Activated CD8-positive, alpha-beta memory T cell treated with anti-CD3 and anti-CD28 coated beads for 24 hours (primary cell): Measurements from ENCODE around the gene RALGDS.
"Not testable (repeated sequence)": the region's sequence is repeated elsewhere in the genome, so short reads cannot be mapped to it uniquely, and the experiment has no call there.

Experiments used
- DNase-seq: peaks from one replicate; pipeline ENCODE4 v3.0.0-alpha.2; 2020

The RALGDS gene

GRCh38 chr9:133121198-133121914, at the start of gene RALGDS:
Gene RALGDS (minus strand): TSS chr9:133121240. CDS start chr9:133121154, 86 bp downstream.
- peak; percentile 94 for DNase-seq

DNA sequence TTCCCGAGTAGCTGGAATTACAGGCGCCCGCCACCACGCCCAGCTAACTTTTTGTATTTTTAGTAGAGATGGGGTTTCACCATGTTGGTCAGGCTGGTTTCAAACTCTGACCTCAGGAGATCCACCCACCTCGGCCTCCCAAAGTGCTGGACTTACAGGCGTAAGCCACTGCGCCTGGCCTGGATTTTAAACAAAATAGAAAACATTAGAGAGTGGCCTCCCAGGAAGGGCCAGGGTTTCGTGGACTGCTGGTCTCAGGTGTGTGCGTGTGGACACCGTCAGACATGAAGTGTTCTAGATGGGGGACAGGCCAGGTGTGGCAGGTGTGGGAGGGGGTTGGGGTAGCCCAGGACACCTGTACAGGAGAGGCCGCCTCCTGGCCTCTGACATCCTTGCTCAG, 49.7 kb upstream of the RALGDS start:
- no peak for DNase-seq

DNA sequence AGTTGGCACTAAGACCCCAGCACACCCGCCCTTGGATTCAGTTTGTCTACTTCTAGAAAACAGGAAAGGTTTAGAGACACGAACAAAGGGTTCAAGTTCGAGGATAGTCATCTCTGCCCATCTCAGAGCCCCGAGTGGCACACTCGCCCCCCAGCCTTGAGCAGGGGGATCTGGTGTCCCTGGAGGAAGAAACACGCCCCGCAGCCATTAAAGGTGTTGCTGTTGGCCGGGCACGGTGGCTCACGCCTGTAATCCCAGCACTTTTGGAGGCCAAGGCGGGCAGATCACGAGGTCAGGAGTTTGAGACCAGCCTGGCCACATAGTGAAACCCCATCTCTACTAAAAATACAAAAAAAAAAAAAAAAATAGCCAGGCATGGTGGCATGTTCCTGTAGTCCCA, 48.6 kb upstream of the RALGDS start:
- not testable (repeated sequence) for DNase-seq

GRCh38 chr9:133169102-133169501, 48.1 kb upstream of the RALGDS start:
- no peak for DNase-seq

GRCh38 chr9:133168432-133168831, 47.4 kb upstream of the RALGDS start:
- DNase-seq: no peak

- DNase-seq: no peak
Observed at GRCh38 chr9:133167769-133168168, 46.7 kb upstream of the RALGDS start.

- no peak for DNase-seq
Observed at GRCh38 chr9:133167096-133167730, 46.2 kb upstream of the RALGDS start.

GRCh38 chr9:133166392-133166791, 45.4 kb upstream of the RALGDS start:
- DNase-seq: no peak

GRCh38 chr9:133165452-133165730, 44.4 kb upstream of the RALGDS start:
- no peak for DNase-seq

DNA sequence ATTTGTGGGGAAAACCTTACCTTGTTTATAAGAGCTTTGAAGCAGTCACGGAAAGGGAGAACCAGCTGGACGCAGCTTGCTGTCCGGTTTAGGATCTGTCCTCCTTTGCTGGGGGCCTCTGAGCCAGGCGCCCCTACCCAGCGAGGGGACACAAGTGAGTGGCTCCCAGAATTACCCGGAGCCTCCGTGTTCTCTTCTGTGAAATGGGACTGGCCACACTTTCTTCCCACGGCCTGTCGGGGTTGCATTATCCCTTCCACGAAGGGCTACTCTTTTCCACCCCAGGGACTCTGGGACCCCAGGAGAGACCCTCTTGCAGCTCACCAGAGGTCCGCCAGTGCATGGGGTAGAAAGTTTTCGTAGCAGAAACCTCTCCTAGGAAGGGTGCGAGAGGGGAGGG, 43.2 kb upstream of the RALGDS start:
- no peak for DNase-seq

DNA sequence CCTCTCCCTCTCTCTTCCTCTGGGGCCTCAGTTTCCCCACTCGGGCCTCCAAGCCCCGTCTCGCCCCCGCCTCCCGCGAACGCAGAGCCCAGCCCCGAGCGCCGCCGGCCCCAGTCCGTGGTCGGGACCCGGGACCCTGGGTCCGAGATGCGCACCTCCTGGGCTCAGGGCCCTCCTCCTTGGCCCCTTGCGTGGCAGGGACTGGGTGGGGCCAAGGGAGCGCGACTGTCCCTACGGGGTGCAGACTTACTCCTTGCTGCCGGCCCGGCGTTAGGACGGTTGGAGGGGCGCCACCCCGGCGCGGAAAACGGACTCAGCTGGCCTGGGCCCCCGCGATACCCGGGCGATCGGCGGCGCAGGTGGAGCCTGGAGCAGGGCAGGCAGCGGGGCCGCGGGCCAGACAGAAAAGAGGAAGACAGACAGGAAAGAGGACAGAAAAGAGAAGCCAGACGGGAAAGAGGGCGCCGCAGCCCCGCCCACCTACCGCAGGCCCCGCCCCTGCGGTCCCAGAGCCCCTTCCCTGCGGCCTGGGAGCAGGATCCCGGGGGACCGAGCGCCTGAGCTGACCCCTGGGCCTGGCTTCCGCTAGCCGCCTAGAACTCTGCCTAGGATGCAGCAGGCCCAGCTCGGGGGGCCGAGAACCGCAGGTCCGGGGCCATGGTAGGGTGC, 42.6 kb upstream of the RALGDS start, which contains the start of gene GBGT1:
GBGT1 (minus strand) TSS at position 411 of the 669 bp plus-strand sequence. CDS start 1,502 bp downstream, outside the sequence.
- peak; percentile 72 for DNase-seq

GRCh38 chr9:133162861-133163503, 41.9 kb upstream of the RALGDS start:
- no peak for DNase-seq

DNA sequence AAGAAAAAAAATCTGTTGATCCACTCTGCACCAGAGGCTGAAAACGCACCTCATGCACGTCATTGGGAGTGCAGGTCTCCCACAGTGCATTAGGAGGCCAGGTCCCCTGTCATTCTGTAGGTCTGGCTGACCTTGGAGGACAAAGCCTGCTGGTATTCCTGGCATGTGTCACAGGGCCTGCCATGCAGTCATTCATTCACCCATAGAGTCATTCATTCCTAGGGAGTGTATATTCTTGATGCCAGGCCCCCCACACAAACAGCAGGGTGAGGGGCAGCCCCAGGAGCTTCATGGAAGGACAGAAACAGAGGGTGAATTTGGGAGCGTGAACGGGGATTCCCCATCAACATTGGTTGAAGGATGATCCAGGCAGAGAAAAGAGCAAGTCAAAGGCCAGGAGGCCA, 40.5 kb upstream of the RALGDS start:
- DNase-seq: no peak

DNA sequence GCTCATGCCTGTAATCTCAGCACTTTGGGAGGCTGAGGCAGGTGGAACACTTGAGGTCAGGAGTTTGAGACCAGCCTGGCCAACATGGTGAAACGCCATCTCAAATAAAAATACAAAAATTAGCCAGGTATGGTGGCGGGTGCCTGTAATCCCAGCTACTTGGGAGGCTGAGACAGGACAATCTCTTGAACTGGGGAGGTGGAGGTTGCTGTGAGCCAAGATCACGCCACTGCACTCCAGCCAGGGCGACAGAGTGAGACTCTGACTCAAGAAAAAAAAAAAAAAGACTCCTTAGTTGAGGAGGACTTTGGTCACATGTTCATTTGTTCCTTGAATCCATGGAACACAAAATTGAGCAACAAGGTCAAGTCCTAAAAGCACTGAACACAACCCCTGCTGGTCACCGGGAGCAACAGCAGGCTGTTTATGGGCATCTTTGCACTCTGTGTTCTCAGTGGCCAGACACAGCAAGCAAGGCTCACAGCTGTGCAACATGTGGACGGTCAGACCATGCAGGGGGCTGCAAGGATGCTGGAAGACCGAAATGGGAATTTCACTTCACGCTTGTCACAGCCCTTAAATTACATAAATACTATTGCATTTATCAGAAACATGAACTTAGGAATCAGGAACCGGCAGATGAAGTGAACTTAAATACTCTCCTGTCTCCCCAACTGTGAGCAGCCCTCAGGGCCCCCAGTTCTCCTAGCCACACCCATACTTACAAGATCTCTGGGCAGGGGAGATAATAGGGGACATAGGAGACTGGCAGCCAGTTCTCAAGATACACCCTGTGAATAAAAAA, 39.9 kb upstream of the RALGDS start:
- DNase-seq: no peak

DNA sequence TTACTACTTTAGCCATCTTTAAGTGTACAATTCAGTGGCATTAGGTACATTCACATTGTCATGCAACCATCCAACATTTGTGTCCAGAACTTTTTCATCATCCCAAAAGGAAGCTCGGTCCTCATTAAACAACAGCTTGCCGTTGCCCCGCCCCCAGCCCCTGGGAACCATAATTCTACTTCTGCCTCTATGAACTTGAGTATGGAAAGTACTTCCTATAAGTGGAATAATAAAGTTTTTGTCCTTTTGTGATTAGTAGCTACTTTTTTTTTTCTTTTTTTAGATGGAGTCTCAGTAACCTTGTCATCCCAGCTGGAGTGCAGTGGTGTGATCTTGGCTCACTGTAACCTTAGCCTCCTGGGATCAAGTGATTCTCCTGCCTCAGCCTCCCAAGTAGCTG, 37.7 kb upstream of the RALGDS start:
- no peak for DNase-seq

GRCh38 chr9:133155156-133155555, 34.1 kb upstream of the RALGDS start:
- DNase-seq: no peak

- DNase-seq: no peak
Observed at GRCh38 chr9:133154097-133154989, 33.3 kb upstream of the RALGDS start.

DNA sequence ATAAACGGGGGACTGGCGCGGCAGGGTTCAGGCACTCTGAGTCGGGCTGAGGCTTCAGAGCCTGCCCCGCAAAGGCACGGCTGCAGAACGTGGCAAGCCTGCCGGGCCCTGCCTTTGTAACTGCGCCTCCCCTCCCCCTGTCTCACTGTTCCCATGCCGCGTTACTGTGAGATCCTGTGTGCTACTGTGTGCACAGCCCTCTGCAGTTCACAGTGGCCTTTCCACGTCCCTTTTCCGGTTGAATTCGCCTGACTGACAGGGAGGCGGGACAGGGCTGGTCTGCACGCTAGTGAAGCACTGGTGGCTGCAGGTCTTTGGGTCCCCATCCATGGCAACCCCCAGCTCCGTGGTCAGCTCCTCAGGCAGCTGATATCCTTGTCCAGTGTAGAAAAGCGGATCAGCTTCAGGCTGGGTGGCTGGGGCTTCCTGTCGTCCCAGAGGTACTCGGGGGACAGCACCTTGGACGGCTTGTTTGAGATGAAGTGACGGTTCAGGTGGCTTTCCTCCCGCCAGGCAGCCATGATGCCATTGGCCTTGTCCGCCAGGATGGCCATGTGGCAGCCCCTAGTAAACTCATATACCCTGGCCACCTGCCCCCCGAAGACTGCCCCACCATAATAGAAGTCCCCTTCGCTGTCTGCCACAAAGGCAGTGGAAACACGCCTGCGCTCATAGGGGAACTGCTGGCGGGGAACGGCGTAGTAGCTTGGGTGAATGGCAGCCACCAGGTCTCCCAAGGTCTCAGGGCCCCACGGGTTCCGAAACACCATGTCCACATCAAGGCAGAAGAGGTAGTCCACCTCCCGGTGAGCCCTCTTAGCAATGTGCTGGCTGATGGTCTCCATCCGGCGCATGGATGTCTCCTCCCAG, 32.4 kb upstream of the RALGDS start:
- DNase-seq: no peak

DNA sequence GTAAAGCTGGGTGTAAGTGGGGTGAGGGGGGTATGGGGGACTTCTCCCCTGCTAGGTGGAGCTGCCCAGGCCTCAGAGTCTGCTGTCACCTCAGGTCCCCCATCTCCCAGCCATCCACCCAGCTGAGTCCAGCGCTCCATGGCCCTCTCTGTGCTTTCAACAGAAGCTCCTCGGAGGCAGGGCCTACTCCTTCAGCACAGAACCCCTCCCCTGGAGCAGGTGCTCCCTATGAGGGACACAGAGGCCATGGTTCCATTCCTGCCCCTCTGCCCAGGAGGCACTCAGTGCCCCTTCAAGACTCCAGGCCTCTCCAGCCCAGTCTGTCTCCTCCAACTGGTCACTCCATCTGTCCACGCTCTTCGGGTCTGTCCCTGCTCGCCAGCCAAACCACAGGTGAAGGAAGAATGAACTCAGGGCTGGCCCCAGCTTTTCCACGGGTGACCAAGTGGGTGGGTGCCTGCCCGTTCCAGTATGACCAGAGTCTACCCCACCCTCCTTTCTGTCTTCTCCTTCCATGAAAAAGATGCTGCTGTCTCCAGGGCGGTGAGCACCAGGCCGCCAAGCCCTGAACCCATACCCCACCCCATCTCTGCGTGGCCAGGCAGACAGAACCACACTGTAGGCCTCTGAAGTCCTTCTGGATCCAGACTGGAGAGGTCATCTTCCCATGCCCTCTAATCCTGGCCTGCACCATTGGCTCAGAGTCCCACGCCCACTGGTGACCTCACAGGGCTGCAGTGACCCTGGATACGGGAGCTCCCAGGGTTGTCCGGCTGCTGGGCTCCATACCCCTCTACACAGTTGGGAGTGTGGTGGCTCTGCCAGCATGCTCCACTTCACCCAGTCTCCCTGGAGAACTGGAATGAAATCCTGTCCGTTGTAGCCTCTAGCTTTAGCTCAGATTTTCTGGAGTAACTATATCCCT, 30.8 kb upstream of the RALGDS start:
- DNase-seq: no peak

GRCh38 chr9:133151041-133151440, 30.0 kb upstream of the RALGDS start:
- no peak for DNase-seq
